Measurements from ENCODE around the gene SDC3.

The SDC3 gene

GRCh38 chr1:30855686-30856259 lies 52.8 kb downstream of the SDC3 start:
- DNase-seq (ENCODE audit: low read depth in 2 of 2, low spot score in 1 of 2), result no peak

- DNase-seq (ENCODE audit: low read depth in 2 of 2, low spot score in 1 of 2), result no peak
These were observed 55.2 kb downstream of the SDC3 start for GRCh38 chr1:30853350-30853749.

- DNase-seq (ENCODE audit: low read depth in 2 of 2, low spot score in 1 of 2), result no peak
These were observed 56.5 kb downstream of the SDC3 start for GRCh38 chr1:30852026-30852425.

GRCh38 chr1:30851286-30851685 lies 57.3 kb downstream of the SDC3 start:
- no peak for DNase-seq (ENCODE audit: low read depth in 2 of 2, low spot score in 1 of 2)

- DNase-seq (ENCODE audit: low read depth in 2 of 2, low spot score in 1 of 2), result no peak
These were observed 58.0 kb downstream of the SDC3 start for GRCh38 chr1:30850607-30851006.

GRCh38 chr1:30848130-30848529 lies 60.4 kb downstream of the SDC3 start:
- no peak for DNase-seq (ENCODE audit: low read depth in 2 of 2, low spot score in 1 of 2)

GRCh38 chr1:30847358-30847972 lies 61.1 kb downstream of the SDC3 start:
- DNase-seq (ENCODE audit: low read depth in 2 of 2, low spot score in 1 of 2), result no peak

GRCh38 chr1:30846587-30846986 lies 62.0 kb downstream of the SDC3 start:
- no peak for DNase-seq (ENCODE audit: low read depth in 2 of 2, low spot score in 1 of 2)

- no peak for DNase-seq (ENCODE audit: low read depth in 2 of 2, low spot score in 1 of 2)
These were observed 62.7 kb downstream of the SDC3 start for GRCh38 chr1:30845904-30846290.

- DNase-seq (ENCODE audit: low read depth in 2 of 2, low spot score in 1 of 2), result no peak
These were observed 63.2 kb downstream of the SDC3 start for GRCh38 chr1:30845237-30845903.

GRCh38 chr1:30844631-30845030 lies 63.9 kb downstream of the SDC3 start:
- no peak for DNase-seq (ENCODE audit: low read depth in 2 of 2, low spot score in 1 of 2)

GRCh38 chr1:30842697-30843354 lies 65.7 kb downstream of the SDC3 start:
- no peak for DNase-seq (ENCODE audit: low read depth in 2 of 2, low spot score in 1 of 2)

- no peak for DNase-seq (ENCODE audit: low read depth in 2 of 2, low spot score in 1 of 2)
These were observed 67.5 kb downstream of the SDC3 start for GRCh38 chr1:30840904-30841598.

- no peak for DNase-seq (ENCODE audit: low read depth in 2 of 2, low spot score in 1 of 2)
These were observed 68.7 kb downstream of the SDC3 start for GRCh38 chr1:30839827-30840359.

GRCh38 chr1:30838996-30839395 lies 69.6 kb downstream of the SDC3 start:
- no peak for DNase-seq (ENCODE audit: low read depth in 2 of 2, low spot score in 1 of 2)

GRCh38 chr1:30837653-30838052 lies 70.9 kb downstream of the SDC3 start:
- no peak for DNase-seq (ENCODE audit: low read depth in 2 of 2, low spot score in 1 of 2)

GRCh38 chr1:30834253-30834652 lies 74.3 kb downstream of the SDC3 start:
- DNase-seq (ENCODE audit: low read depth in 2 of 2, low spot score in 1 of 2), result no peak

- DNase-seq (ENCODE audit: low read depth in 2 of 2, low spot score in 1 of 2), result no peak
These were observed 78.0 kb downstream of the SDC3 start for GRCh38 chr1:30830537-30830936.

GRCh38 chr1:30829889-30830288 lies 78.7 kb downstream of the SDC3 start:
- no peak for DNase-seq (ENCODE audit: low read depth in 2 of 2, low spot score in 1 of 2)

- DNase-seq (ENCODE audit: low read depth in 2 of 2, low spot score in 1 of 2), result no peak
These were observed 83.7 kb downstream of the SDC3 start for GRCh38 chr1:30824736-30825429.

Data from stimulated activated CD8-positive, alpha-beta memory T cell treated with anti-CD3 and anti-CD28 coated beads, Interleukin-4, amount 100 ng/mL, for 1 hour (primary cell).